CMK (cell line): Measurements from ENCODE around the gene C2CD2.

Experiments
- DNase-seq: peaks from one replicate; pipeline ENCODE4 v3.0.0-alpha.2; 2010; ENCODE audit warnings: low read depth

C2CD2 gene

GRCh38 chr21:41932191-41932575, 21.6 kb downstream of the C2CD2 start:
- DNase-seq, result no peak

DNA sequence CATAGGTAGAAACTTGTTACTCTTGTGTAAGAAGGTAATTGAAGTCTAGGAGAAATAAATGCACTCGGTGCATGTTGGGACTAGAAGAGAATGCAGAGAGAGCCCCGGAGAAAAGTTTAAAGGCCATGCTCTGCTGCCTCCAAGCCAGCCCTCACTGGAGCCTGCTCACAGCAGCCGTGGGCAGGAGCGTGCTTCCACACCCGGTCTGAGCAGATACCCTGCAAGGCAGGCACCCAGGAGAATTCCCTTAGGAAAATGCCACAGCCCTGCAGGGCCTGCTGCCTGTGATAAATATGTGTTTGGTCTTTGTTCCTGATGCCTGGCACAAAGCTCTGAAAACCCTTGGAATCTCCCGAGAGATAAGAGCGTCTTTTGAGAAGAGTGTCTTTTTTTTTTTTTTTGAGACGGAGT, 22.8 kb downstream of the C2CD2 start:
- DNase-seq, result no peak

- DNase-seq, result no peak
These were observed 24.6 kb downstream of the C2CD2 start for GRCh38 chr21:41929248-41929647.

DNA sequence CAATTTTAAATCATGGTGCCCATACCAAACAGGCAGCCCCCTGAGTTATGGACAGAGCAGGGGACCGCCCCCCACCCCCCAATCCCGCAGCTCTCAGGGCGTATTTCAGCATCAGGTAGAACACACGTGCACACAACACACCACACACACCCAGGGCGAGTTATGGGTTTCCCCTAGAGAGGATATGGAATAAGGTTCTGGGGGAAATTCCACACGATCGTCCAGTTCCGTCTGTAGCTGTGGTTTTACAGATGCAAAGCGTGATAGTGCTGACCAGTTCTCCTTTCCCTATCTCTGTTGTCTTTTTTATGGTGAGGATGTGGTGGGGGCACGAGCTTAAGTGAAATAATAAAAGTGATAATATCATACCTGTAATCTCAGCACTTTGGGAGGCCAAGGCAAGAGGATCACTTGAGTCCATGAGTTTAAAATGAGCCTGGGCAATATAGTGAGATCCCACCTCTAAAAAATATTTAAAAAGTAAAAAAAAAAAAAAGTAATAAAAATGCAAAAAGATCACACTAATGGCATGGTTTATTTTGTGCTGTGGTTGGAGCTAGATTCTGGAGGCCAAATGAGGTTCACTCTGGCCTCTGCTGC, 25.1 kb downstream of the C2CD2 start:
- peak; percentile 88 for DNase-seq

GRCh38 chr21:41927727-41928409, 25.9 kb downstream of the C2CD2 start:
- peak; percentile 69 for DNase-seq

DNA sequence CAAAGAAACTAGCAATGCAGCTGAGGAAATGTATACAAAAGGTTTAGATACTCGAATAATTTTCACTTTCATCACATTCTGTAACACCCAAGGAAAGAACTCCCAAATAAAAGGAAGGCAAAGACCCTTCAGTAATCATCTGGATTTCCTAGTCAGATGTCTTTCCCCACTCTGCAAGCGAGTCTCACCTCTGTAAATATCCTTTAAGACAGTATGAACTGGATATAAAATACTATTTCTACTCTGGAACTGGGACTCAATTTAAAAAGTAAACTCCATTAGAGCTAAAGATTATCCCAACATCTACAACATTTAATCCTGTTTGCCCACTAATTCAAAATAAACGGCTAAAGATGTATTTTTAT, 27.0 kb downstream of the C2CD2 start:
- DNase-seq, result no peak

DNA sequence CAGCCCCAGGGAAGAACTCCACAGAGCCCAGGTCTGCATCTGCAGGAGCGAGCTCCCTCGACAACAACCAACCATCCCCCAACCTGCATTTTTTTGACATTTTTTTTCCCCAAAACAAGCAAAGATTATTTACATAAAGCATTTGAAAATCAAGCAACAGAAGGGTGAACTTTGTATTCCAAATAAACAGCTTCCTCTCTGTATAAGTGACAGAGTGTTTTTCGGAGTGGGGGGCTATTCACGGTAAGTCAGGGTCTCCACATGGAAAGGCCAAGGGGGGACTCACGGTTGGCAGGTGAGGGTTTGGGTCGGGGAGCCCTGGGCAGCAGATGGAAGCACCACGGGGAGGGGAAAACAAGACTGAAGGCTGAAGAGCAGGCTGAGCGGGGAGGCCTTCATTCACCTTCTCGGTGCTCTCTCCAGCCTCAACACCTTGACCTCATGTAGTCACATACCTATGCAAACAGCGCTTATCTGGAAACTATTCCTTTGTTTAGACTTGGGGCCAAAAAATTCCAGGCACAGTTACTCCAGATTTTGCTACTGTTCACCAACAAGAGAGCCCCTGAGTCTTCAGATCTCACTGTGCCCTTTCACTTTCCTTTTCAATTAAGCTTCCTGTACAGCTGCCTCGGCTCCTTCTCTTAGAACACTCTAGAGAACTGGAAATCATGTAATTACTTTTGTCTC, 27.6 kb downstream of the C2CD2 start:
- no peak for DNase-seq

DNA sequence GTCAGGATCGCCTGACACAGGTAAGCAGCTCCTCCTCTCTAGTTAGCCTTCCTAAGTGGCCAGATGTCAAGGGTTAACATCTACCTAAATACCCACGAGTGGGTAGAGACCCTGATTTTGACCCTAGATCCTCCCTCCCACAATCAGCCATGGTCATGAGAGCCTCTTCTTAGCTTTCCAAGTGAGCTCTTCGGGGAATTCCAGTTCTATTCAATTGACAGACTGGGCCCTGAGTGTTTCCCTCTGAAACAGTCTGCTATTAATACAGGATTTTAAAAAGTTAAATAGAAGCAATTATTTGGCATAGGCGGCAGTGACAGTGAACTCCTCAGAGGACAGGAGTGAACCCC, 28.1 kb downstream of the C2CD2 start:
- no peak for DNase-seq

GRCh38 chr21:41924368-41924754, 29.5 kb downstream of the C2CD2 start:
- no peak for DNase-seq

GRCh38 chr21:41923631-41924367, 30.0 kb downstream of the C2CD2 start:
- no peak for DNase-seq

GRCh38 chr21:41923186-41923585, 30.6 kb downstream of the C2CD2 start:
- DNase-seq, result no peak

GRCh38 chr21:41921021-41921420, 32.8 kb downstream of the C2CD2 start:
- DNase-seq, result no peak

DNA sequence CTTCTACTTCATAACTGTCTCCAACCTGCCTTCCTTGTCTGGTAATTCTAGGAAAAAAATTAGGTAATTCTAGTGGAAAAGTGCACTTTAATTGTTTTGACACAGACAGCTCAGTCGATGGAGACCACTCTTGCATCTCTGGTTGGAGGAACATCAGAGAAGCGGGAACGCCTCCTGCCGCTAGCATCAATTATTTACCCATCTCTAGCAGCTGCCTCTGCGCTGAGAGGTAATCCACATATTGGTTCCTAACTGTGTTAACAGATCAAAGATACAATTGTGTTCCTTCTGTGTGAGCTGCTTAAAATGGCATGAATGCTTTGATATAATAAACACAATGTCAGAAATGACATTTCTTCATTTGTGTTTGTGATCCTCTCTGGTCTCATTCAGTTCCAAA, 33.3 kb downstream of the C2CD2 start:
- no peak for DNase-seq

DNA sequence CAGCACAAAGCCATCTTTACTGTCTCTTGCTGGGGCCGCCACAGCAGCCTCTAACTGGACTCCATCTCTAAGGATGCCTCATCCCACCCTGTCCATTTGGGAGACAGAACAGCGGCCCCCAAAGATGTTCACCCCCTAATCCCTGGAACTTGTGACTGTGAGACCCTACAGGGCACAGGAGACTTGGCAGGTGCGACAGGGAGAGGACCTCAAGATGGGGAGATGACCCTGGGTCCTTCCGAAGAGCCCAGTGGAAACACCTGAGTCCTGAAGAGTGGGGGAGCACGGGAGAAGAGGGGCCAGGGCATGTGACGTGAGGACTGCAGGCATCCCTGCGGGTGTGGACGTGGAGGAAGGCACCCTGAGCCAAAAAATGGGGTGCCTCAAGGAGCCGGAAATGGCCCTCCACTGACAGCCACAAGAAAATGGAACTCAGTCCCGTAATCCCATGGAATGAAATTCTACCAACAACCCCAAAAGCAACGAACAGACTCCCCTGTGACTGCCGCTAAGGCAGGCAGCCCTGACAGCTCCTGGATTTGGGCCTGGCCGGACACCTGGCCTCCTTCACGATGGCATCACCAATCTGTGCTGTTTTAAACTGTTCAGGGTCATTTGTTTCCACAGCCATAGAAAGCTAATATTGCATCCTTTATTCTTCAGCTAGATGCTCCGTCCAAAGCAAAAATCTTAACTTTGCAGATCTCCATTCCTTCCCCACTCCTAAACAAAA, 34.0 kb downstream of the C2CD2 start:
- DNase-seq, result no peak

GRCh38 chr21:41918561-41919358, 35.1 kb downstream of the C2CD2 start:
- DNase-seq, result no peak

DNA sequence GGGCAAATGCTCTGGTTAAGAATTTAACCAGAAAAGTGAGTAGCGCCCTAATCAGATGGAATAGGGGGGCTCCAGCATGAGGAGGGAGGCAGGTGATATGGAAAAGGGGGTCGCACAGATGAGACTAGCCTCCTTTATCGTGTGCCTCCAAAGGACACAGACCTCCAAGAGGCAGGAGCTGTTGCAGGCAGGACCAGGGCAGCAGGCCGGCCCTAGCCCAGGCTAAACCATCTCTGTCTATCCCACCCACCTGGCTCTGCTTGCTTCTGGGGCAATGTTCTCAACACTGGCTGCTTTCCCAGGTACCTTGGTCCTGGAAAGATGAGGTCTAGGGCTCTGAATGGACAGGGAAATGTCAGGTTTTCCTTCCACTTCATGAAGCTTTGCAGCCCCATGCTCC, 36.3 kb downstream of the C2CD2 start:
- no peak for DNase-seq

DNA sequence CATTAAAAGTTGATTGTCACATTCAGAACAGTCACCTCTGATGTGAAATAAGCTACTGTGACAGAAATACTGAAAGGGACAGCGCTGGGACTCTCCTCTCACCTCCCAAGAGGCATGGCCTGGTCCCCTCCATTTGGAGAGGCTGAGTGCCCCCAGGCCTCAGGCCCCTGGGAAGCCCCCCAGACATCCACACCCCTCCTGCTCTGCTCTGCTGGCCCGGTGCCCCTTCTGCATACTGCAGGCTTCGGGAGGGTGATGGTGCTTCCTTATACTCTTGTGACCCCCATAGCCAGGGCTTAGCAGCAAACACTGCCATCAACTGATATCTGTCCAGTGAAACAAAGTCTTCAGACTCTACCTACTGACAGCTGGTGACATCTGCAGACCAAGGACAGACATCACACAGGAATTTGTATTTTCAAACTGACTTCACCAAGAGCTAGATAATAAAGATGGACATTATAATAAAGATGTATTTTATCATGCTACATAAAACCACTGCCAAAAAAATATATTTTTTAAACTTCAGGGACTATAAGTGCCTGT, 36.9 kb downstream of the C2CD2 start:
- no peak for DNase-seq

GRCh38 chr21:41914965-41915364, 38.9 kb downstream of the C2CD2 start:
- DNase-seq, result no peak

GRCh38 chr21:41914358-41914757, 39.5 kb downstream of the C2CD2 start:
- no peak for DNase-seq

DNA sequence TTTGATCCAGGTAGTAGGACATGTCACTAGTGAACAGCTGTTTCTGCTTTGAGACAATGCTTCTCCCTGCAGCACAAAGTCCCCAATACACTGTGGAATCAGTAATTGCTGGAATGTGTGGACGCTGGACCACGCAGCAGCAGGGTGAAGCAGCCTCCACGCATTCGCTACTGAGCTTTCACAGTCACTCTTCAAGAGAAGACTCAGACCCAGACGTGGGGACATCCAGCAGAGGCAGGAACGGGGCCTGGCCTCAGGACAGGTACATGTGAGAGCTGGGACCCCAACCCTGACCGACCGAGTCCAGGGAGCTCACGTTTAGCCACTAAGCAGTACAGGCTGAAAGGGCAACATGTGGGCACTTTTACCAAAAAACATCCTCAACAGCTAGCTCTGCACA, 40.6 kb downstream of the C2CD2 start:
- no peak for DNase-seq

GRCh38 chr21:41908829-41909228, 45.0 kb downstream of the C2CD2 start:
- no peak for DNase-seq
